Esophagus (tissue), 2 donors: ENCODE data around the gene NUDCD3. TPM values are rescaled to one million over a fixed set of nuclear protein-coding genes. Genes with fewer than 3 reads are reported as not detected.
A peak's percentile ranks its signal among the peaks of the same experiment; 100 is the strongest.

Experiments used
- H3K27ac ChIP-seq, 2 donors: one replicate each; pipeline ENCODE4 v1.5.1; 2013; ENCODE audit warnings: low read depth in 2 of 2, mild to moderate bottlenecking in 2 of 2, inconsistent platforms in 1 of 2, low read length in 1 of 2, moderate library complexity in 1 of 2
- H3K27me3 ChIP-seq, 2 donors: one replicate each; pipeline ENCODE4 v1.6.1; 2013; ENCODE audit warnings: low read length in 2 of 2, control low read depth in 1 of 2, mild to moderate bottlenecking in 1 of 2; ENCODE audit not compliant: insufficient read depth in 2 of 2, control insufficient read depth in 1 of 2
- H3K36me3 ChIP-seq, 2 donors: one replicate each; pipeline ENCODE4 v1.6.1; 2013; ENCODE audit warnings: low read length in 1 of 2; ENCODE audit not compliant: control insufficient read depth in 2 of 2, insufficient read depth in 2 of 2
- H3K4me1 ChIP-seq, 2 donors: one replicate each; pipeline ENCODE4 v1.6.1; 2013; ENCODE audit warnings: low read length in 1 of 2; ENCODE audit not compliant: control insufficient read depth in 2 of 2, insufficient read depth in 2 of 2
- H3K4me3 ChIP-seq, 2 donors: one replicate each; pipeline ENCODE4 v1.5.1; 2013; ENCODE audit warnings: low read length in 2 of 2, mild to moderate bottlenecking in 2 of 2, low read depth in 1 of 2, moderate library complexity in 1 of 2
- H3K9me3 ChIP-seq, 2 donors: one replicate each; pipeline ENCODE4 v1.6.1; 2013; ENCODE audit warnings: mild to moderate bottlenecking in 2 of 2, low read depth in 1 of 2, low read length in 1 of 2, moderate library complexity in 1 of 2; ENCODE audit not compliant: control insufficient read depth in 2 of 2, insufficient read depth in 1 of 2
- WGBS, 2 donors: extraction: QIAGEN DNeasy Blood & Tissue Kit; methylation state at CpG; one replicate each; pipeline ENCODE4 v1.1.7; 2013; 5-methylcytosine and 5-hydroxymethylcytosine counted together
- polyA plus RNA-seq, 2 donors: library from polyadenylated mRNA; stranded (reverse); fragments of 200-250 nt; gene quantifications; one replicate each; pipeline ENCODE4 v1.2.3, GENCODE V29; 2013
- donor health status: healthy with polysubstance abuse.
- donor health status: Bipolar disorder and iron deficiency.

The NUDCD3 gene
- polyA plus RNA-seq, 2 donors, result 20.5 to 21.2 TPM

DNA sequence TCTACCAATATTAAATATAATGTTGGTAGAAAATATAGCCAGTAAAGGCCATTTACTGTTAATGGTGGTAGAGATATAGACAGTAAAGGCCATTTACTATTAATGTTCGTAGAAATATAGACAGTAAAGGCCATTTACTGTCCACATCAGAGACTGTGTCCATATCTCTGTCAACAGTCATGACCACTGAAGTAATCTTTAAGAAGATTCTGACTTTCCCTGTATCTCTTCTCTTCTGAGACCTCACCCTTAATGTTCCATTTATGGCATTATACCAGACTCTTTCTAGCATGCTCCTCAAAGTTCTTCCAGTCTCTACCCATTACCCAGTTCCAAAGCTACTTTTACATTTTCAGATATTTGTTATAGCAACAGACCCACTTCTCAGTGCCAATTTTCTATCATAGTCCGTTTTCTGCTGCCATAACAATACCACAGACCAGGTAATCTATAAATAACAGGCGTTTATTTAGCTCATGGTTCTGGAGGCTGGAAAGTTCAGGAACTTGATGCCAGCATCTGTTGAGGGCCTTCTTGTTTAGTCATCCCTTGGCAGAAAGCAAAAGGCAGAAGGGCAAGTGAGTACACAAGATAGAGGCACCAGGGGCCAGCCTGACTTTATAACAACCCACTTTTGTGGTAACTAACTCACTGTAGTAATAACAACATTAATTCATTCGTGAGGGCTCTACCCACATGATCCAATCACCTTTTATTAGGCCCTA, 7.9 kb upstream of the NUDCD3 start:
- Histone ChIP-seq H3K27me3 (no peaks in the 10 kb centered on the region), H3K4me3 (no peak overlapping the region), H3K4me1 (no peaks in the 10 kb centered on the region), H3K36me3 (no peaks in the 10 kb centered on the region), H3K9me3 (no peaks in the 10 kb centered on the region), H3K27ac (no peak overlapping the region)
- 48 to 64% methylated on average over 4 of the region's 4 CpGs for WGBS, 2 donors

DNA sequence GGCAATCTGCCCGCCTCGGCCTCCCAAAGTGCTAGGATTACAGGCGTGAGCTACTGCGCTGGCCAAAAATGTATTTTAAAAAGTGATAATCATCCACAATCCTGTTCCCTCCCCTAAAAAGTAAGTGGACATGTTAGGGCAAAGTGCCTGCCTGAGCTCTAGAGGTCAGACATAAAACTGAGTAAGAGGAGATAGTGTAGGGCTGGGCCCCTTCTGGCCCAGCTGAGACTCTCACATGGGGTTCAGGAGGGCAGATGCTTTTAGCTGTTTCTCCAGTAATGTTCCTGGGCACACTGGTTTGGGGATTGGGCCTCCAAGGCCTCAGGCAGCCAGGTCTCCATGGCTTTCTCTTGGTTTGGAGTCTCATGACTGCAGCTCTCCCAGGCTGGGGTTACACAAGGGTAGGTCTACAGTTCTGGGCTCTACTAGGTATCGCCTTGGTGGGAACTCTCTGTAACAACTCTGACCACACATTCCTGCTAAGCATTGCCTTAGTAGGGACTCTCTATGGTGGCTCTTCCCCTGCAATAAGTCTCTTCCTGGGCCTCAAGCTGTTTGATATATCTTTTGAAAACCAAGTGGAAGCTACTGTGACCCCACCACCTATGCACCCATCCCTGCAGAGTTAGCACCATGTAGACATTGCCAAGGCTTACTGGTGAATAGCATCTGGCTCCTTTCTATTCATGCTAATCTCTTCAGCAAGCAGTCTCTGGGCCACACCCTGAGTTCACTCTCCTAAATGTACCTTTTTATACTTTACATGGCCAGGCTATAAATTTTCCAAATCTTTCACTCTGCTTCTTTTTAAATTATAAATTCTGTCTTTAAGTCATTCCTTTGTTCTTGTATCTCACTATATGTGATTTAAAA, 6.9 kb upstream of the NUDCD3 start:
- H3K4me1 ChIP-seq, result no peaks in the 10 kb centered on the region
- no peaks in the 10 kb centered on the region for H3K36me3 ChIP-seq
- 75% methylated on average over 5 of the region's 5 CpGs for WGBS, 2 donors
- no peaks in the 10 kb centered on the region for H3K9me3 ChIP-seq
- H3K27ac ChIP-seq, result no peak overlapping the region
- H3K4me3 ChIP-seq, result no peak overlapping the region
- H3K27me3 ChIP-seq, result no peaks in the 10 kb centered on the region

DNA sequence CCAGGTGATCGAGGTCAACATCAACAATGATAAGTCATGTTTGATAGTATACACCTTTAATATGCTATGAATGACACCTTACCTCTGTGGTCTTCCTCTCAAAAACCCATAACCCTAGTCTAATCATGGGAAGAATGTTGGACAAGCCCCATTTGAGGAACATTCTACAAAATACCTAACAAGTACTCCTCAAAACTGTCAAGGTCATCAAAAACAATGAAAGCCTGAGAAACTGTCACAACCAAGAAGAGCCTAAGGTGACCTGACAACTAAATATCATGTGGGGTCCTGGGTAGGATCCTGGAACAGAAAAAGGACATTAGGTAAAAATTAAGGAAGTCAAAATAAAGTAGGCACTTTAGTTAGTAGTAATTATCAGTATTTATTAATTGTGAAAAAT, 5.9 kb upstream of the NUDCD3 start:
- WGBS, 2 donors, result 85 to 95% methylated on average over 1 of the region's 1 CpG
- Histone ChIP-seq H3K27ac (no peak overlapping the region), H3K4me3 (no peak overlapping the region)

DNA sequence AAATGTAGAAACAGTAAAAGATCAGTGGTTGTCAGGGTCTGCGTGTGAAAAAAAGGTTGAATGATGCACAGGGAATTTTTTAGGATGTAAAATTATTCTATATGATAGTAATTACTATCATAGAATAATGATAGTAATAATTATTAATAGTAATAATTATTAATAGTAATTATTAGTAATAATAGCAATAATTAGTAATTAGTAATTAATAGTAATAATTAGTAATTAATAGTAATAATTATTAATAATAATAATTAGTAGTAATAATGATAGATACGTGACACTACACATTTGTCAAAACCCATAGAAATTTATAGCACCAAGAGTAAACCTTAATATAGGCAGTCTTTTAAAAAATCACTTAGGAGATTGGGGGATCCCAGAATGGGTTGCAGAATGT, 4.5 kb upstream of the NUDCD3 start:
- Histone ChIP-seq H3K27me3 (no peaks in the 10 kb centered on the region), H3K4me3 (no peak overlapping the region), H3K4me1 (no peaks in the 10 kb centered on the region), H3K9me3 (no peaks in the 10 kb centered on the region), H3K36me3 (no peaks in the 10 kb centered on the region), H3K27ac (no peak overlapping the region)
- WGBS, 2 donors, result 83 to 87% methylated on average over 2 of the region's 2 CpGs

More for the DNA sequence above, 5.9 kb upstream of the NUDCD3 start:
- Histone ChIP-seq H3K9me3 (no peaks in the 10 kb centered on the region), H3K36me3 (no peaks in the 10 kb centered on the region), H3K27me3 (no peaks in the 10 kb centered on the region), H3K4me1 (no peaks in the 10 kb centered on the region)

DNA sequence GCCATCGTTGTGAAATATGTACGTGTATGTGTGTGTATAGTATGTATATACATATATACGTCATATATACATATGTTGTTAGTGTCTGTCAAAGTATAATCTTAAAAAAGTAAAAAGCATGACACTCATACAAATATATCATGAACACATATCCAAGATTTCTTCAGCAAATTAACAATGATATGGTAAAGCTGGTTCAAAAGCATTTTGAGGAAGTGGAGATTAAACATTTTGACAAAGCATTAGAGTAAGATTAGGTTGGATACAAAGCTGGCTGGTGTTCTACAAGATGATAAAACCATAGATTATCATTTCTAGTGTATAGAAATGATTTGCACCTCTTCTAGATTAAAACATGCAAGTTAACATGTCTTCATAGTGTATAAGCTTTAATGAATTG, 771 bp upstream of the NUDCD3 start:
- Histone ChIP-seq H3K9me3 (no peaks in the 10 kb centered on the region), H3K4me1 (peaks cover 0 to 3% of the 10 kb centered on the region in 2 donors), H3K4me3 (peak overlapping the region in 1 of 2 donors; percentile 95), H3K27me3 (no peaks in the 10 kb centered on the region), H3K27ac (no peak overlapping the region), H3K36me3 (no peaks in the 10 kb centered on the region)
- WGBS, 2 donors, result 4 to 10% methylated on average over 3 of the region's 3 CpGs

DNA sequence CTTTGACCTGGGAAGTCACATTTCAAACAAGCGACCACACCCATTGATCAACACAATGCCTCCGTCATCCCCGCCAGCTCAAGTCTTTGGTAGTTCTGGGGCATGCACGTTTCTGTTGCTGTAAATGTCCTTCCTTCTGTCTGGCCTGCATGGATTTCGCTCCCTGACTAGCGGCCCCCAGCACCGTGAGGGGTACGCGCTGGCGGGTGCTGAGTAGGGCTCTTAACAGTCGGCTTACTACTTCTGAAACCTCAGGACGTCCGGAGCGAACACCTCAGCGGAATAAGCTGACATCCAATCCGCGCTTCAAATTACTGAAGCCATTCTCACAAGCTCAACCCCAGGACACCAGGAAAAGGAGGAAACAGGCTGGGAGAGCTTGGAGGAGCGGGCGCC, 505 bp downstream of the NUDCD3 start:
- no peaks in the 10 kb centered on the region for H3K27me3 ChIP-seq
- peak overlapping the region; percentile 91 to 93 for H3K27ac ChIP-seq
- H3K4me1 ChIP-seq, result peaks cover 2 to 3% of the 10 kb centered on the region in 2 donors
- no peaks in the 10 kb centered on the region for H3K9me3 ChIP-seq
- peaks cover 0 to 10% of the 10 kb centered on the region in 2 donors for H3K36me3 ChIP-seq
- peak overlapping the region; percentile 88 to 95 for H3K4me3 ChIP-seq
- WGBS, 2 donors, result 0% methylated on average over 19 of the region's 19 CpGs

DNA sequence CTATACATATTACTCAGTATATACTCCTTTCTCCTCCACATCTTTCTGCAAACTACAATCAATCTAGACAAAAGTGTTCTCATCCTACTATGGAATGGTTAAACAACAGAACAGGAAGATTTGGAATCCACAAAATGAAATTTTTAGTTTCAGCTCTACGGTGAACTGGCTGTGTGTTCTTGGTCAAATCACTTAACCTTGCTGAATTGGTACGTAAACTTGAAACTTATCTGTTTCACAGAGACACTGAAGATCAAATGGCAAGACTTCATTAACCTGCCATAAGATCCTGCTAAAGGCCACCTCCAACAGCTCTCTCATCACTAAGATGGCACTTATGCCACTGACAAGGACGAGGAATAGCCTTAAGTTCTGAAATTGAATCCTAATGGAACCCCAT, 1.5 kb downstream of the NUDCD3 start:
- 84 to 86% methylated on average over 3 of the region's 3 CpGs for WGBS, 2 donors
- Histone ChIP-seq H3K27me3 (no peaks in the 10 kb centered on the region), H3K4me1 (peaks cover 2 to 3% of the 10 kb centered on the region in 2 donors), H3K36me3 (peaks cover 4 to 19% of the 10 kb centered on the region in 2 donors), H3K9me3 (no peaks in the 10 kb centered on the region), H3K4me3 (peak overlapping the region in 1 of 2 donors; percentile 95), H3K27ac (no peak overlapping the region)

DNA sequence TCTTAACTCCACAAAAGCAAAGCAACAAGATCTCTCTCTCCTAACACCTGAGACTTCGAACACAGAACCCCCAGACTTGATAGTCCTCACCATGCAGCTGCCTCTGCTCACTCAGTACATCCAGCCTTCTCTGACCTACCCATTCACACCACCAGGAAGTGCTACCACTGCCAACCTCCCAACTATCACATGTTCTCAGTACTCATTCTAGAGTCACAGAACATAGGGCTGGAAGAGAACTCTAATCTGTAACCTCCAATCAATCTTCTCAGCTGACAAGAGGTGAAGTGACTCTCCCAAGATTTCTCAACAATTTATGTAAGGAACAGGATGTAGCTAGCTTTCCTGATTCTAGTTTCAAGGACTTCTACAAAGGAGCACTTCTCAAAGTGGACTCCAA, 3.8 kb downstream of the NUDCD3 start:
- Histone ChIP-seq H3K27ac (peak overlapping the region in 1 of 2 donors; percentile 12), H3K4me1 (peaks cover 2 to 3% of the 10 kb centered on the region in 2 donors), H3K4me3 (no peak overlapping the region), H3K36me3 (peaks cover 11 to 25% of the 10 kb centered on the region in 2 donors), H3K27me3 (no peaks in the 10 kb centered on the region), H3K9me3 (no peaks in the 10 kb centered on the region)
- WGBS, 2 donors, result 86 to 97% methylated on average over 1 of the region's 1 CpG

DNA sequence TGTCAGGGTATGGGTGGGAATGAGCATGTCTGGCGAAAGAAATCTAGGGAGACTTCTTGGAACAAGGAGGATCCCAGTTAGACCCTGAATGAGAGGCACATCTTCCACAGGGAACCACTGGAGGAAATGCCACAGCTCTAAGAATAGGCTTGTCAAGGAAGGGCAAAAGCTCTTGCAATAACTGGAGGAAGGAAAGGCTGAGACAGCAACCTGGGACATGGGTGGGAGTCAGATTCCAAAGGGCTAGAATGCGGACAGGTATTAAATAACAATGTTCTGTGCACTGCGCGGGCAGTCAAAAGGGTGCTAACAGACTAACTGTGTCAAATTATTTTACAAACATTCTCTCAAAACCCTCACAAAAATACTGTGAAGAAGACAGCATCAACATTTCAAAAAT, 4.5 kb downstream of the NUDCD3 start:
- Histone ChIP-seq H3K27me3 (no peaks in the 10 kb centered on the region), H3K4me1 (peaks cover 2 to 3% of the 10 kb centered on the region in 2 donors), H3K4me3 (no peak overlapping the region), H3K36me3 (peaks cover 15 to 27% of the 10 kb centered on the region in 2 donors), H3K27ac (no peak overlapping the region), H3K9me3 (no peaks in the 10 kb centered on the region)
- 88 to 89% methylated on average over 4 of the region's 4 CpGs for WGBS, 2 donors
